Measurements from ENCODE around the gene KRTAP10-5.

DNA sequence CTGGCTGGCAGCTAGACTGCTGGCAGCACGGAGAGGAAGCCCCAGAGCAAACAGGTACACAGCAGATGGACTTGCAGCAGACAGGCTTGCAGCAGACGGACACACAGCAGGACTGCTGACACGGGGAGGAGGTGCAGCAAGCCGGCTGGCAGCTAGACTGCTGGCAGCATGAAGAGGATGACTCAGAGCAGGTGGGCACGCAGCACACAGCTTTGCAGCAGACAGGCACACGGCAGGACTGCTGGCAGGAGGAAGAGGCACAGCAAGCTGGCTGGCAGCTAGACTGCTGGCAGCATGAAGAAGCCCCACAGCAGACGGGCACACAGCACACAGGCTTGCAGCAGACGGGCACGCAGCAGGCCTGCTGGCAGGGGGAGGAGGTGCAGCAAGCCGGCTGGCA lies 29.6 kb downstream of the KRTAP10-5 start:
- no peak for TF ChIP-seq SP1 (IDR thresholded peaks at IDR 0.05; ENCODE audit: low read depth)
- TF ChIP-seq, protein P1, sequence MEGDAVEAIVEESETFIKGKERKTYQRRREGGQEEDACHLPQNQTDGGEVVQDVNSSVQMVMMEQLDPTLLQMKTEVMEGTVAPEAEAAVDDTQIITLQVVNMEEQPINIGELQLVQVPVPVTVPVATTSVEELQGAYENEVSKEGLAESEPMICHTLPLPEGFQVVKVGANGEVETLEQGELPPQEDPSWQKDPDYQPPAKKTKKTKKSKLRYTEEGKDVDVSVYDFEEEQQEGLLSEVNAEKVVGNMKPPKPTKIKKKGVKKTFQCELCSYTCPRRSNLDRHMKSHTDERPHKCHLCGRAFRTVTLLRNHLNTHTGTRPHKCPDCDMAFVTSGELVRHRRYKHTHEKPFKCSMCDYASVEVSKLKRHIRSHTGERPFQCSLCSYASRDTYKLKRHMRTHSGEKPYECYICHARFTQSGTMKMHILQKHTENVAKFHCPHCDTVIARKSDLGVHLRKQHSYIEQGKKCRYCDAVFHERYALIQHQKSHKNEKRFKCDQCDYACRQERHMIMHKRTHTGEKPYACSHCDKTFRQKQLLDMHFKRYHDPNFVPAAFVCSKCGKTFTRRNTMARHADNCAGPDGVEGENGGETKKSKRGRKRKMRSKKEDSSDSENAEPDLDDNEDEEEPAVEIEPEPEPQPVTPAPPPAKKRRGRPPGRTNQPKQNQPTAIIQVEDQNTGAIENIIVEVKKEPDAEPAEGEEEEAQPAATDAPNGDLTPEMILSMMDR (IDR thresholded peaks at IDR 0.05 in 2 of 3, conservative IDR thresholded peaks at IDR 0.05 in 1 of 3; ENCODE audit: borderline replicate concordance in 1 of 3, insufficient read depth in 1 of 3, low read depth in 2 of 3, low read length in 2 of 3), result no peak
- TF ChIP-seq POLR2A (IDR thresholded peaks at IDR 0.05; ENCODE audit: borderline replicate concordance, extremely low read depth, insufficient read depth, insufficient read length), result no peak
- TF ChIP-seq ZNF274 (IDR thresholded peaks at IDR 0.05; ENCODE audit: low read depth, low read length), result no peak
- TF ChIP-seq EZH2 (IDR thresholded peaks at IDR 0.05), result no peak
- no peak for TF ChIP-seq RAD21 (IDR thresholded peaks at IDR 0.05; ENCODE audit: low read depth)
- TF ChIP-seq EZH2phosphoT487 (IDR thresholded peaks at IDR 0.05; ENCODE audit: borderline replicate concordance), result no peak
- TF ChIP-seq SIN3A (IDR thresholded peaks at IDR 0.05; ENCODE audit: low read depth), result no peak
- TF ChIP-seq, protein P2, sequence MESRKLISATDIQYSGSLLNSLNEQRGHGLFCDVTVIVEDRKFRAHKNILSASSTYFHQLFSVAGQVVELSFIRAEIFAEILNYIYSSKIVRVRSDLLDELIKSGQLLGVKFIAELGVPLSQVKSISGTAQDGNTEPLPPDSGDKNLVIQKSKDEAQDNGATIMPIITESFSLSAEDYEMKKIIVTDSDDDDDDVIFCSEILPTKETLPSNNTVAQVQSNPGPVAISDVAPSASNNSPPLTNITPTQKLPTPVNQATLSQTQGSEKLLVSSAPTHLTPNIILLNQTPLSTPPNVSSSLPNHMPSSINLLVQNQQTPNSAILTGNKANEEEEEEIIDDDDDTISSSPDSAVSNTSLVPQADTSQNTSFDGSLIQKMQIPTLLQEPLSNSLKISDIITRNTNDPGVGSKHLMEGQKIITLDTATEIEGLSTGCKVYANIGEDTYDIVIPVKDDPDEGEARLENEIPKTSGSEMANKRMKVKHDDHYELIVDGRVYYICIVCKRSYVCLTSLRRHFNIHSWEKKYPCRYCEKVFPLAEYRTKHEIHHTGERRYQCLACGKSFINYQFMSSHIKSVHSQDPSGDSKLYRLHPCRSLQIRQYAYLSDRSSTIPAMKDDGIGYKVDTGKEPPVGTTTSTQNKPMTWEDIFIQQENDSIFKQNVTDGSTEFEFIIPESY (IDR thresholded peaks at IDR 0.05; ENCODE audit: extremely low read depth, insufficient replicate concordance, low read length), result no peak
